ENCODE data around the gene ELMOD3.
"Not testable (repeated sequence)": the region's sequence is repeated elsewhere in the genome, so short reads cannot be mapped to it uniquely, and the experiment has no call there.

ELMOD3 gene

DNA sequence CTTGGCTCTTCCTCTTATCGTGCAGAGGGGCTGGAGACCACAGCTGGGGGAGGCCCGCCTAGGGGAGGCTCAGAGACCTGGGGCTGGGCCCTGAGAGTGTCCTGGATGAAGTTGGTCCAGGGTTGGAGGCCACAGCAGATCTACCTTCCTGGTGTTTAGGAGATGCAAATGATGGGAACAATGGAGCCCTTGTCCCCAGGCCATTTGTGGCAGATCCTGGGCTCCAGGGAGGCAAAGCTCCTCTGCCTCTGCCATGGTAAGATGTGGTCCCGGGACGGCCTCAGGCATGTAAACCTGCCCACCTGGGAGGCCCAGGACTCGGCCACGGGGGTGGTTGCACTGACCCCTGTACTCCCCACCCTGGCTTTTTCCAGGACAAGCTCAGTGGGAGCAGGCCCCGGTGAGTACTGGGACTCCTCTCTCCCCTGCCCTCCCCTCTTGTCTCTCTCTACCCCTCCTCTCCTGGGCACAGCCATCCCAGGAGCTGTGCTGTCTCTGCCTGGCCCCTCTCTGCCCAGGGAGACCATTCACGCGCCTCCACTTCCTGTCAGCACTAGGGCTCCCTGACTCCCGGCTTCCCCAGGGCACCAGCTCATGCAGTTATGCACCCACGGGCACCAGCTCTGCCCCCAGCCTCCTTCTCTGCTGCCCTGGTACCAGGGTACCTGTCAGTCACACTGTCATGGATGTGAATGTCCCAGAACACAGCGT, 74.8 kb downstream of the ELMOD3 start:
- DNase-seq, result no peak

DNA sequence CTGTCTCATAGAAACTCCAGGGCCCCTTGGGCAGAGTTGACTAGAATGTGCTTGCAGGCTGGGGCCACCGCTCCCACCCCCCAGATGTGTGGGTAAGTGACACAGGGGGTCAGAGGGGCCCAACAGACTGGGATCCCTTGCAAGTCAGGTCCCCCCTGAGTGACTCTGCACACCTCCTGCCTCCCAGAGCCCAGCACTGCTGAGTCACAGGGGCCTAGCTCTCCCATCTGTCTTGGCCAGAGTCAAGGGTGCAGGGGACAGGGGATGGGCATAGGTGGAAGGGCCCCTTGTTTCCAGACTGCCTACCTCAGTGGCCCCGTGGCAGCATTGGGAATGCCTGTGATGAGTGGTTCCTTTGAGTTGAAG, 75.3 kb downstream of the ELMOD3 start:
- DNase-seq, result no peak

DNA sequence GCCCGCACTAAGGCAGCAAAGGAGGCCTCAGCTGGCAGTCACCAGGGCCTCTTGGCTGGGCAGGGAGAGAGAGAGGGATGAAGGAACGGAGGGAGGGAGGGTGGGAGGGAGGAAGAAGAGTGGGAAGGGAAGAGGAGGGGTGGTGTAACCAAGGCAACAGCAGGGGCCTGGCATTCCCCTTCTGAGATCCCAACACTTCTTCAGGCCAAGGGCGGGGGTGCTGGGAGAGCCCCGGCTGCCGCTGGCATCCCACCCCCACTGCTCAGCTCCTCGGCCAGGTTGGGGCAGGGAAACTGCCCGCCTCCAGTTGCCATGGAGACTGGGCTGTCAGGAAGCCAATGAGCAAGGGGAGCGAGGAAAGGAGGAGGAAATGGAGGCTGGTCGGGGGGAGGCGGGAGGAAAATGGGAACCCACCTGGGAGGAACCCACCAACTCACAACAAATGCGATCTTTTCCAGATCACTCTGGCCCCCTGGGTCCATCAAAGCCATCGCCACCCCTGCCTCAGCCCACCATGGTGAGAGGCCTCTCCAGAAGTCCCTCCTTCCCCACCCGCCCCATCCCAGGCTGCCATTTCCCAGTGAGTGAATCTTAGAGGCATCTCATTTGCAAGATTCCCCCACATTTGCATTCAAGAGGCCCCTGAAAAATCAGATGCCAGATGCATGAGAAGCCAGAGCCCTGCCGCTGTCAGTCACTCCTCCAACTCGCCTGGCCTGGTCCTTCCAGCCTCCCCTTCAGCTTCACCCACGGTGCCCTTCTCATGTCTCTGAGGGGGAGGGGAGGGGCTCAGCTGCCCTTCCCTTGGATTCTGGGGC, 76.4 kb downstream of the ELMOD3 start:
- DNase-seq, result no peak

DNA sequence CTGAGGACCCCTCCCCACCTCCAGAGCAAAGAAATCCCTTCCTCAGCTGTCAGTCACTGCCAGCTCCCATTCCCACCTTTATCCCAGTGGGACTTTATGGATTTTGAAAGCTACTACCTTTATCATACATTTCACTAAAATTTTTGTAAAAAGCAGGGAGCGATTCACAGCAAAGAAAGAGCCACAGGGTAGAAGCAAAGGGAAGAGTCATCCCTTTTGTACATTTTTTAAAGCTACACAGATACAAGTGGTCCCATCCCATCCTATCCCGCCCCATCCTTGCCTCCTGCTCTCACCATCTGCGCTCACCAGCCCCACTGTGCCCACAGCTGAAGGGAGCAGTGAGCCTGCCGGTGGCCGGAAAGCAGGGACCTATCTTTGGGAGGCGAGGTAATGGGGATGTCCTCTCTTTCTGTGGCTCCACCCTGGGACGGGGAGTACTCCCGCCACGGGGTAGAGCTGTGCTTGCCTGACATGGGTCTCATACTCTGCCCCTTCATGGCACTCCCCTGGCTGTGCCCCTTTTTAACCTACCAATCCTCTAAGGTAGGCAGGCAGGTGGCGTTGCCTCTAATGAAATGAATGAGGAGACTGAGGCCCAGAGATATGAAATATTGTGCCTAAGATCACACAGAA, 77.1 kb downstream of the ELMOD3 start:
- DNase-seq, result no peak

DNA sequence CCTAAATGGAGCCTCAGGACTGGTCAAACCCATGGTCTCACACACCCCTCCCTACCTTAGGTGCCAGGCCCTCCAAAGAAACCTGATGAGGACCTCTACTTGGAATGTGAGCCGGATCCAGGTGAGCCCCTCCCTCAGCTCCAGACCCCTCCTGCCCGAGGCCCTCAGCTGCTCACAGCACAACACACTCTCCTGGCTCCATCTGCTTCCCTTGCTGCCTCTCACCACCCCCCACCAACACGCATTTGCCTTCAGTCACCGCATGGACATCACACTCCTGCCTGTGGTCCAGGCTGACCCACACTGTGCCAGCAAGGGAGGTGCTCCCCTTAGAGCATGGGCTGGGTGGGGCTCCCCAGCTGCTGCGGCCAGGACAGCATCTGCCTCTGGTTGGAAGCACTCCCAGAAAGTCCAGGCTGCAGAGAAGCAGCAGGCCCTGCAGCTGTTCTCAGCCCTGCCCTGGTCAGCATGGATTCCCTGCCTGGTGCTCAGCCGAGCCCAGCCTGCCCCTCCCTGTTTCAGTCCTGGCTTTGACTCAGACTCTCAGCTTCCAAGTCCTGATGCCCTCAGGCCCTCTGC, 79.0 kb downstream of the ELMOD3 start:
- DNase-seq, result no peak

GRCh38 chr2:85434696-85435095, 80.1 kb downstream of the ELMOD3 start:
- no peak for DNase-seq

- no peak for DNase-seq
These were observed 80.8 kb downstream of the ELMOD3 start for GRCh38 chr2:85435220-85435958.

GRCh38 chr2:85435981-85436835, 81.6 kb downstream of the ELMOD3 start:
- DNase-seq, result no peak

DNA sequence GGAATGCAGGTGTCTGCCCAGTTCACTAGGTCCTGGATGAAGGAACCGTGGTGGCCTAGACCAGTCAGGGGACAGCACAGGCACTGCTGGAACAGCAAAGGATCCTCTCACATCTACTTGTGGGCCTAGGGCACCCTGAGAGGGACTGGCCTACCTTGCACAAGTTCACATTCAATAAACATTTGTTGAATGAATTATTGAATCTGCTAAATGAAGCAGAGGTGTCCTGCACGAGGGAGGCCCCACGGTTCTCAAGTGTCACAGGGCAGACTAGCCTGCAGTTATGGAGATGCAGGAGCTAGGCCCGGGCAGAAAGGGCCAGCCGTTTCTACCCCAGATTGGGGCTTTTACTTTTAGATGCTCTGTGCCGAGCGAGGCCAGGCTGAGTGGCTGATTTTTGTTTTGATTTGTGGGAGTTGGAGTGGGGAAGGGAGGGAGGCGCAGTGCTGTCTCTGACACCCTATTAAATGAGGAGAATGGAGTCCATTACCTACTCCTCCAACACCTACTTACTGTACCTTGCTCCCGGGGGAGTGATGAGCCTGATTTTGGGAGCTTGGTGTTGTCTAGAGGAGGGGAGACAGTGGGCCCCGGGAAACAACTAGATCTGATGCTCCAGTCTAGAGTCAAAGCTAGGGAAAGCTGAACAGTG, 82.4 kb downstream of the ELMOD3 start:
- no peak for DNase-seq

DNA sequence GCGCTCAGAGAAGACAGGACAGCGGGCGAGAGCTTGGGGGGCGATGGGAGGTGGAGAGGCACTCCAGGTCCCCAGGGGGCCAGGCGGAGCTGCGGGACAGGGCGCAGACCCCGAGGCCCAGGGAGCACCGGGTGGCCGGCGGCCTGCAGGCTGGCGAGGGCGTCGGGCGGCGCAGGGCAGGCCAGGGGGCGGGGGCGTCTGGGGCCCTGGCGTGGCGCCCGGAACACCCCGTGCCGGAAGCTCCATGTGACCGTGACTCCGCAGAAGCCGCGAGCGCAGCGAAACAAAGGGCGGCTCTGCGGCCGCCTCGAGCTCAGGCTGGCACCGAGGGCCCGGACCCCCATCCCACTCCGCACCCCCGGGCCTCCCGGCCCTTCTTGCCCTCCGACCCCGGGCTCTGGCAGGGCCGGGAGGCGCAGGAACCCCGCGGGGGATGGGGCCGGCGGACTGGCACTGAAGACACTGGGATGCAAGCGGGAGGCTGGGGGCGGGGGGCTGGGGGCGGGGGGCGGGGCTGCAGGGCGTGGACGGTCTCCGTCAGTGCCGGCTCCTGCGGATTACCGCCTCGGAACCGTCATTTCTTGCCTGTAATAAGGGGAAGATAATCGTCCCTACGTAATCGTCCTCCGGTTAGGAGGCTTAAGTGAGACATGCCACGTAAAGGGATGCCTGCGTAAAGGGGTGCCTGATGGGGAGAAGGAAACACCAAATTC, 83.1 kb downstream of the ELMOD3 start:
- peak; percentile 73 for DNase-seq

DNA sequence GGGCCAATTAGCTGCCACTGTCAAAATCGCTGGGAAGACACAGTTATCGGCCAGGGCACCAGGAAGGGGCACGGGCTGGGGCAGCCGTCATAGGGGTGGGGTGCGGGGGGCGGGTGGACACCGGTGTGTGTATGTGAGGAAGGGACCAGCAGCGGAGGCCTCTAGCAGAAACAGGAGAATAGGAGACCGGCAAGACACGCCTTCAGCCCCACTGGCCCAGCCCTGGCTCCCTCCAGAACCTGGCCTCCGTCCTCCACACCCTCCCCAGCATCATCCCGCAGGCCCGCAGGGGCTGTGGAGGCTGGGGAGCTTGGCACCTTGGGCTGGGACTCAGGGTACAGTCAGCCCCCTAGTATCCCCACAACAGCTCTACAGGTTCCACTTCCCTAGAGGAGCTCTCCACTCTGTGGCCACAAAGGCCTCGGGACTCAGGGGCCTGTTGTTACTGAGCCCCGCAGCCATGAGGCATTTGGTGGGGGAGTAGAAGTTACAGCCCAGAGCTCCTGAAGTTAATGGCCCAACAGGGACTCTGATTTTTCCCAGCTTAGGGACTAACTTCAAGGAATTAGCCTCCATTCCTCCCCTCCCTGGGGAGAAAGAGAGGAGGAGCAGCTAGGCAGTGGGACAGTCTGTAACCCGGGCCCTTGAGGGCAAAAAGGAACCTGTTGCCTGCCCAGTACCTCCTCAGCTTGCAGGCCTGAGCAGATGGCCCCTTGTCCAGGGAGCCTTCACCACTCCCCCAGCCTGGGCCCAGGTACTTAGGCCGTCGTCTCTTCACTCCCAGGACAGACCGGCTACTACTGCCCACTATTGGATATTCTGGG, 83.8 kb downstream of the ELMOD3 start:
- no peak for DNase-seq

GRCh38 chr2:85439025-85439472, 84.5 kb downstream of the ELMOD3 start:
- DNase-seq, result no peak

DNA sequence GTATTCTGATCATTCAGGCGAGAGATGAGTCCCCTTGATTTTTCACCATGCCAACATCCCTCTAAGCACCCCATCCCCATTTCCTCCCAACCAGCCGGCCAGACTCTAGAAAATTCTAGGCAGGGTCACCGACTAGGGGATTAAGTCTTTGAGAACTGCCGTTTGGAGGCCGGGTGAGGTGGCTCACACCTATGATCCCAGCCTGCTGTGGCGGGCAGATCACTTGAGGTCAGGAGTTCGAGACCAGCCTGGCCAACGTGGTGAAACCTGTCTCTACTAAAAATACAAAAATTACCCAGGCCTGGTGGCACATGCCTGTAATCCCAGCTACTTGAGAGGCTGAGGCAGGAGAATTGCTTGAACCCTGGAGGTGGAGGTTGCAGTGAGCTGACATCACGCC, 85.0 kb downstream of the ELMOD3 start:
- DNase-seq, result not testable (repeated sequence)

DNA sequence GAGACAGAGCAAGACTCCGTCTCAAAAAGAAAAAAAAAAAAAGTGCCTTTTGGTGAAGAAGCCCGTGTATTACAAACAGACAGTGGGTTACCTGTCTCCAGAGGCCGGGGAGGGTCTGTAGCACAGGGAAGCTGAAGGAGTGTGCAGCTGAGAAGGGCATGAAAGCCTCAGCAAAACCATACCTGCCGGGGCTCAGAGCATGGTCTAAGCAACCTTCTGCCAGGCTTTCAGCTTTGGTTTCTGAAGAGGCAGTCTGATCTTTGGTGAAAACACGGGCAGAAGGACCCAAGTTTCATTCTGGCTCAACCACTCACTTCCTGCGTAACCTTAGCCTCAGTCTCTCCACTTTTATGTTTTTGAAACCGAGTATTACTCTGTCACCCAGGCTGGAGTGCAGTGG, 85.4 kb downstream of the ELMOD3 start:
- DNase-seq, result no peak

- DNase-seq, result no peak
These were observed 86.2 kb downstream of the ELMOD3 start for GRCh38 chr2:85440729-85441128.

All from NCI-H774 (cell line).